Endothelial cell of umbilical vein (primary cell): ENCODE measurements around the gene PLCD1. TPM values are rescaled to one million over a fixed set of nuclear protein-coding genes. Genes with fewer than 3 reads are reported as not detected.

Experiments used
- BruUV-seq: library from RNA; stranded (reverse); fragments of 400-500 nt; replicated peaks from 2 replicates; lab custom pipeline; 2021; lab: Mats Ljungman, UMichigan
- CTCF ChIA-PET: fragments of 300-600, 350-600 bp; sonication (Branson Sonifier 250); formaldehyde crosslinking; loops from one replicate; lab custom pipeline; 2021; ENCODE audit warnings: antibody characterized with exemption, inconsistent platforms; lab: Charles Lee
- POLR2A ChIA-PET: fragments of 300-600, 350-600 bp; sonication (Branson Sonifier 250); formaldehyde crosslinking; loops from one replicate; lab custom pipeline; 2021; ENCODE audit warnings: antibody characterized with exemption, inconsistent platforms; lab: Charles Lee
- DNase-seq: peaks from one replicate; pipeline ENCODE4 v3.0.0-alpha.2; 2011; ENCODE audit warnings: low read depth, low spot score
- FAIRE-seq: peaks from 2 replicates; lab custom pipeline; 2011; peaks lifted over from hg19 to GRCh38; lab: Jason Lieb, UNC
- H2AFZ ChIP-seq: 2 replicates; pipeline ENCODE4 v1.6.0; 2012; ENCODE audit warnings: low read depth, low read length, control low read depth, inconsistent platforms
- H3K27ac ChIP-seq: 2 replicates; pipeline ENCODE4 v1.5.1; 2011; ENCODE audit warnings: low read depth, mild to moderate bottlenecking, control low read depth, low read length, moderate library complexity; ENCODE audit not compliant: insufficient read depth
- H3K27me3 ChIP-seq, 2 experiments: 2 replicates each; pipeline versions ENCODE4 v1.6.0 to v1.6.1; 2011; ENCODE audit warnings: low read length in 2 of 2, mixed read lengths in 1 of 2; ENCODE audit not compliant: control insufficient read depth in 2 of 2, insufficient read depth in 2 of 2
- H3K36me3 ChIP-seq, 2 experiments: 2 replicates in 1 of 2; 3 replicates in 1 of 2; pipeline ENCODE4 v1.5.1; 2011; ENCODE audit warnings: low read length in 2 of 2, mild to moderate bottlenecking in 1 of 2, moderate library complexity in 1 of 2; ENCODE audit not compliant: control insufficient read depth in 2 of 2, insufficient read depth in 2 of 2; ENCODE audit errors: extremely low read depth in 1 of 2
- H3K4me1 ChIP-seq: 3 replicates; pipeline ENCODE4 v1.5.1; 2011; ENCODE audit warnings: mild to moderate bottlenecking, low read length; ENCODE audit not compliant: control insufficient read depth, insufficient read depth; ENCODE audit errors: extremely low read depth
- H3K4me2 ChIP-seq: 2 replicates; pipeline ENCODE4 v1.6.1; 2011; ENCODE audit warnings: low read length, control low read depth, mixed read lengths; ENCODE audit not compliant: insufficient read depth
- H3K4me3 ChIP-seq, 3 experiments: fragments of 200-600 bp in 1 of 3; sonication (generic), shearing (Covaris generic) in 1 of 3; replicated peaks in 1 of 3; 2 replicates each; pipeline ENCODE4 v1.5.1; 2011 to 2016; ENCODE audit warnings: control low read depth in 3 of 3, low read length in 3 of 3, mild to moderate bottlenecking in 2 of 3, inconsistent platforms in 1 of 3, low read depth in 1 of 3, moderate library complexity in 1 of 3; ENCODE audit not compliant: insufficient read depth in 1 of 3
- H3K79me2 ChIP-seq: 2 replicates; pipeline ENCODE4 v1.6.0; 2012; ENCODE audit warnings: low read length, inconsistent platforms; ENCODE audit not compliant: control insufficient read depth, insufficient read depth
- H3K9ac ChIP-seq: replicated peaks from 2 replicates; pipeline ENCODE3; 2011; ENCODE audit warnings: low read length, control low read depth; ENCODE audit not compliant: insufficient read depth; ENCODE audit errors: extremely low read depth
- H3K9me1 ChIP-seq: replicated peaks from 3 replicates; pipeline ENCODE4 v1.6.0; 2011; ENCODE audit warnings: mild to moderate bottlenecking, low read length; ENCODE audit not compliant: control insufficient read depth, insufficient read depth; ENCODE audit errors: extremely low read depth
- H3K9me3 ChIP-seq: replicated peaks from 2 replicates; pipeline ENCODE4 v1.5.1; 2012; ENCODE audit warnings: low read length, inconsistent platforms; ENCODE audit not compliant: control insufficient read depth, insufficient read depth
- H4K20me1 ChIP-seq: replicated peaks from 2 replicates; pipeline ENCODE3; 2011; ENCODE audit warnings: mild to moderate bottlenecking, low read length; ENCODE audit not compliant: control insufficient read depth, insufficient read depth; ENCODE audit errors: extremely low read depth
- EZH2 ChIP-seq: IDR thresholded peaks from 2 replicates; pipeline ENCODE4 v1.6.1; 2012; ENCODE audit warnings: borderline replicate concordance, low read depth, mild to moderate bottlenecking, moderate library complexity, low read length, inconsistent platforms; ENCODE audit not compliant: severe bottlenecking
- FOS ChIP-seq: IDR thresholded peaks from 2 replicates; pipeline ENCODE4 v1.6.1; 2011; ENCODE audit warnings: mild to moderate bottlenecking, low read length, moderate library complexity, borderline replicate concordance; ENCODE audit not compliant: insufficient read depth
- GATA2 ChIP-seq: IDR thresholded peaks from 2 replicates; pipeline ENCODE4 v1.7.0; 2011; ENCODE audit warnings: low read depth, mild to moderate bottlenecking, moderate library complexity, mixed read lengths, low read length; ENCODE audit not compliant: insufficient read length, insufficient read depth
- JUN ChIP-seq: IDR thresholded peaks from 2 replicates; pipeline ENCODE4 v1.6.1; 2011; ENCODE audit warnings: borderline replicate concordance, low read depth; ENCODE audit not compliant: insufficient read length, insufficient read depth
- MYC ChIP-seq: IDR thresholded peaks from one replicate; pipeline ENCODE4 v1.6.1; 2011; ENCODE audit warnings: mild to moderate bottlenecking, low read depth, low read length
- POLR2A ChIP-seq: IDR thresholded peaks from 2 replicates; pipeline ENCODE4 v1.6.1; 2012; ENCODE audit warnings: low read depth, mild to moderate bottlenecking, control low read depth, low read length
- POLR2AphosphoS5 ChIP-seq: IDR thresholded peaks from 2 replicates; pipeline ENCODE4 v1.6.1; 2012; ENCODE audit warnings: low read depth, mild to moderate bottlenecking, control low read depth, low read length, moderate library complexity; ENCODE audit not compliant: insufficient read depth
- dilution Hi-C: fragments of 300-500 bp; cut with MboI; formaldehyde crosslinking; loops from one replicate; pipeline ENCODE4 v1.15.0; 2019; ENCODE audit warnings: low sequenced_read_pairs; ENCODE audit not compliant: extremely low pct_ligation_motif_present
- intact Hi-C: fragments of 100-400 bp; cut with micrococcal nuclease; formaldehyde crosslinking; loops from one replicate; pipeline ENCODE4 v1.10.0; 2022
- polyA plus RNA-seq, 4 experiments: library from polyadenylated mRNA; depleted of rRNA in 3 of 4; stranded (reverse) in 3 of 4; unstranded in 1 of 4; fragments of >200 nt; gene quantifications; 2 replicates each; pipeline versions ENCODE4 v1.2.1 to v1.2.3, GENCODE V29; 2011 to 2012; ENCODE audit warnings: missing spikeins in 1 of 4
- total RNA-seq: library from RNA; stranded (reverse); gene quantifications from 2 replicates; pipeline ENCODE4 v1.2.3, GENCODE V29; 2021
- TF ChIP-seq, protein P1 (sequence below): IDR thresholded peaks from 2 replicates; pipeline ENCODE4 v1.6.1; 2011; ENCODE audit not compliant: insufficient read depth, insufficient read length
- TF ChIP-seq, protein P2 (sequence below), 2 donors: IDR thresholded peaks; 1 replicate in 1 of 2; 2 replicates in 1 of 2; pipeline ENCODE4 v1.5.1; 2011; ENCODE audit warnings: low read length in 2 of 2, mild to moderate bottlenecking in 2 of 2, moderate library complexity in 2 of 2, control low read depth in 1 of 2, inconsistent platforms in 1 of 2, low read depth in 1 of 2; ENCODE audit not compliant: insufficient read depth in 1 of 2; ENCODE audit errors: extremely low read depth in 1 of 2

PLCD1 gene
- total and polyA plus RNA-seq, 2 donors (not counting 3 experiments of a cell fraction or from before 2014, with no cell fraction given): 12.6 to 15.3 TPM

DNA sequence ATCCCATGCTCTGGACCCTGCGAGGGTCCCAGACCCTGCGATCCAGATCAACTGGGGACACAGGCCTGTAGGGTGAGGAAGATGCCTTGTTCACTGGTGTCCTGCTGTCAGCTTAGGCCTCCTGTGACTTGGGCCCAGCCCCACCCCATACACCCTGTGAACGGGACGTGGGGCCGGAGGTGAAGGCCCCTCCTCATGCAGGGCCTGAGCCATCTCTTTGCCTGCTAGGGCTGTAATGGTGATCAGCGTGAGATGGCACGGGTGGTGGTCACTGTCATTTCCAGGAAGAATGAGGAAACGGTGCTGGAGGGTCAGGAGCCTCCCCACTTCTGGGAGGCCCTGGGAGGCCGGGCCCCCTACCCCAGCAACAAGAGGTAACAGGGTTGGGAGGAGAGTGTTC is 26.5 kb downstream of the PLCD1 start:
- TF ChIP-seq FOS (no peak), POLR2A (no peak), POLR2AphosphoS5 (no peak), EZH2 (no peak), JUN (no peak), MYC (no peak), GATA2 (no peak)
- TF ChIP-seq, protein P1, sequence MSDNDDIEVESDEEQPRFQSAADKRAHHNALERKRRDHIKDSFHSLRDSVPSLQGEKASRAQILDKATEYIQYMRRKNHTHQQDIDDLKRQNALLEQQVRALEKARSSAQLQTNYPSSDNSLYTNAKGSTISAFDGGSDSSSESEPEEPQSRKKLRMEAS: no peak
- TF ChIP-seq, protein P2, sequence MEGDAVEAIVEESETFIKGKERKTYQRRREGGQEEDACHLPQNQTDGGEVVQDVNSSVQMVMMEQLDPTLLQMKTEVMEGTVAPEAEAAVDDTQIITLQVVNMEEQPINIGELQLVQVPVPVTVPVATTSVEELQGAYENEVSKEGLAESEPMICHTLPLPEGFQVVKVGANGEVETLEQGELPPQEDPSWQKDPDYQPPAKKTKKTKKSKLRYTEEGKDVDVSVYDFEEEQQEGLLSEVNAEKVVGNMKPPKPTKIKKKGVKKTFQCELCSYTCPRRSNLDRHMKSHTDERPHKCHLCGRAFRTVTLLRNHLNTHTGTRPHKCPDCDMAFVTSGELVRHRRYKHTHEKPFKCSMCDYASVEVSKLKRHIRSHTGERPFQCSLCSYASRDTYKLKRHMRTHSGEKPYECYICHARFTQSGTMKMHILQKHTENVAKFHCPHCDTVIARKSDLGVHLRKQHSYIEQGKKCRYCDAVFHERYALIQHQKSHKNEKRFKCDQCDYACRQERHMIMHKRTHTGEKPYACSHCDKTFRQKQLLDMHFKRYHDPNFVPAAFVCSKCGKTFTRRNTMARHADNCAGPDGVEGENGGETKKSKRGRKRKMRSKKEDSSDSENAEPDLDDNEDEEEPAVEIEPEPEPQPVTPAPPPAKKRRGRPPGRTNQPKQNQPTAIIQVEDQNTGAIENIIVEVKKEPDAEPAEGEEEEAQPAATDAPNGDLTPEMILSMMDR (IDR thresholded peaks at IDR 0.05; ENCODE audit: extremely low read depth in 1 of 2, insufficient read depth in 1 of 2, low read depth in 1 of 2, low read length in 2 of 2): no peak
- FAIRE-seq: no peak
- peaks cover 4% of the 10 kb centered on the region for H3K4me1 ChIP-seq
- intact Hi-C loops: loop anchor here (1.0 kb wide), 2 partner anchors 29 to 148 kb away; no protein-coding TSS in a partner anchor
- no peaks in the 10 kb centered on the region for H3K9me3 ChIP-seq
- no peaks in the 10 kb centered on the region for H3K9me1 ChIP-seq
- H3K27ac ChIP-seq: no peak overlapping the region
- CTCF ChIA-PET: interaction anchor here (1.0 to 3.6 kb wide), 5 partner anchors 10 to 342 kb away, joined by 3 to 34 read pairs (median 6); no protein-coding TSS in a partner anchor
- dilution Hi-C loops: no loop called here
- H3K4me2 ChIP-seq: no peak overlapping the region
- peaks cover 0 to 13% of the 10 kb centered on the region in 2 experiments for H3K36me3 ChIP-seq
- H2AFZ ChIP-seq: no peak overlapping the region
- H4K20me1 ChIP-seq: no peaks in the 10 kb centered on the region
- H3K27me3 ChIP-seq: no peaks in the 10 kb centered on the region
- H3K4me3 ChIP-seq: no peak overlapping the region
- no peak overlapping the region for H3K9ac ChIP-seq
- POLR2A ChIA-PET: no interaction called here
- no peak for DNase-seq
- BruUV-seq: no TSS peak
- H3K79me2 ChIP-seq: no peaks in the 10 kb centered on the region
